ENCODE data around the gene PUS7L.

- TF ChIP-seq ZNF121 (CRISPR knock-in tag; IDR thresholded peaks at IDR 0.05) (no peak), CTCF (CRISPR knock-in tag; IDR thresholded peaks at IDR 0.05) (no peak), TAF1 (CRISPR knock-in tag; IDR thresholded peaks at IDR 0.05) (no peak), BCL3 (CRISPR knock-in tag; IDR thresholded peaks at IDR 0.05) (no peak), SMC3 (IDR thresholded peaks at IDR 0.05; ENCODE audit: low read length) (no peak), ZNF549 (CRISPR knock-in tag; IDR thresholded peaks at IDR 0.05) (no peak), TBL1XR1 (IDR thresholded peaks at IDR 0.05; ENCODE audit: borderline replicate concordance, low read length, partially characterized antibody) (no peak), SRSF9 (IDR thresholded peaks at IDR 0.05; ENCODE audit: borderline replicate concordance, insufficient read depth, low read depth, low read length, poor library complexity, severe bottlenecking) (no peak), TFAP4 (IDR thresholded peaks at IDR 0.05; ENCODE audit: borderline replicate concordance, low read depth) (no peak), SIN3B (IDR thresholded peaks at IDR 0.05; ENCODE audit: low read length) (no peak), ZSCAN22 (CRISPR knock-in tag; IDR thresholded peaks at IDR 0.05) (no peak)
These were observed 29.9 kb downstream of the PUS7L start for GRCh38 chr12:43728698-43729097.

All from HepG2 (cell line).